HG03575 (cell line): Measurements from ENCODE around the gene BTNL2.
"Not testable (repeated sequence)": the region's sequence is repeated elsewhere in the genome, so short reads cannot be mapped to it uniquely, and the experiment has no call there.

Experiments
- ATAC-seq: cut with Tn5 transposase; IDR thresholded peaks from one replicate; pipeline ENCODE4 v1.9.1; 2021; ENCODE audit not compliant: unreplicated experiment, insufficient number of reproducible peaks, low FRiP score; ENCODE audit errors: extremely low read depth

Gene BTNL2

GRCh38 chr6:32406857-32407256 is at the start of gene BTNL2:
Gene BTNL2 (minus strand): TSS chr6:32407181. CDS start chr6:32407123, 58 bp downstream.
- ATAC-seq: no peak

- ATAC-seq: no peak
These were observed 42.2 kb upstream of the BTNL2 start for GRCh38 chr6:32449088-32449736.

- ATAC-seq: no peak
These were observed 41.0 kb upstream of the BTNL2 start for GRCh38 chr6:32447932-32448331.

- no peak for ATAC-seq
These were observed 38.4 kb upstream of the BTNL2 start for GRCh38 chr6:32445321-32445854.

GRCh38 chr6:32444433-32444832 is 37.5 kb upstream of the BTNL2 start:
- no peak for ATAC-seq

- no peak for ATAC-seq
These were observed 36.1 kb upstream of the BTNL2 start for GRCh38 chr6:32442977-32443552.

GRCh38 chr6:32442243-32442667 is 35.3 kb upstream of the BTNL2 start:
- no peak for ATAC-seq

- ATAC-seq: peak; percentile 64
These were observed 32.7 kb upstream of the BTNL2 start, which contains the start of gene HLA-DRA for GRCh38 chr6:32439602-32440214. Gene HLA-DRA (plus strand): TSS chr6:32439887. CDS start chr6:32439951, 64 bp downstream.

GRCh38 chr6:32439139-32439538 is 32.2 kb upstream of the BTNL2 start:
- no peak for ATAC-seq

GRCh38 chr6:32436995-32437836 is 30.2 kb upstream of the BTNL2 start:
- peak; percentile 54 for ATAC-seq

- ATAC-seq: no peak
These were observed 29.2 kb upstream of the BTNL2 start for GRCh38 chr6:32436186-32436585.

GRCh38 chr6:32433950-32434349 is 27.0 kb upstream of the BTNL2 start:
- ATAC-seq: not testable (repeated sequence)

- ATAC-seq: no peak
These were observed 25.1 kb upstream of the BTNL2 start for GRCh38 chr6:32432050-32432450.

GRCh38 chr6:32431142-32431541 is 24.2 kb upstream of the BTNL2 start:
- no peak for ATAC-seq

- no peak for ATAC-seq
These were observed 23.2 kb upstream of the BTNL2 start for GRCh38 chr6:32430179-32430578.

- no peak for ATAC-seq
These were observed 21.0 kb upstream of the BTNL2 start for GRCh38 chr6:32427934-32428474.

GRCh38 chr6:32427218-32427617 is 20.2 kb upstream of the BTNL2 start:
- ATAC-seq: no peak

GRCh38 chr6:32426338-32426737 is 19.4 kb upstream of the BTNL2 start:
- no peak for ATAC-seq
